Measurements from ENCODE around the gene ZRANB1. TPM values are rescaled to one million over a fixed set of nuclear protein-coding genes. Genes with fewer than 3 reads are reported as not detected.
A peak's percentile ranks its signal among the peaks of the same experiment; 100 is the strongest.

ZRANB1 gene
- total RNA-seq, 1 donor from 2014 or later: 24.5 TPM

- H3K36me3 Mint-ChIP-seq: no peaks in the 10 kb centered on the region
- H3K4me3 Mint-ChIP-seq: no peak overlapping the region
- no peak for DNase-seq (ENCODE audit: extremely low spot score, unreplicated experiment)
Observed at GRCh38 chr10:124899151-124899550, 42.8 kb upstream of the ZRANB1 start.

GRCh38 chr10:124902462-124902861 is 39.5 kb upstream of the ZRANB1 start:
- DNase-seq (ENCODE audit: extremely low spot score, unreplicated experiment): no peak
- H3K4me1 Mint-ChIP-seq (ENCODE audit: unreplicated experiment): peaks cover 14% of the 10 kb centered on the region

More at GRCh38 chr10:124899151-124899550, 42.8 kb upstream of the ZRANB1 start:
- no peaks in the 10 kb centered on the region for H3K27me3 Mint-ChIP-seq
- H3K4me1 Mint-ChIP-seq (ENCODE audit: unreplicated experiment): peaks cover 14% of the 10 kb centered on the region
- H3K9me3 Mint-ChIP-seq: no peaks in the 10 kb centered on the region
- no peak overlapping the region for H3K27ac Mint-ChIP-seq
- TF ChIP-seq, protein P1, sequence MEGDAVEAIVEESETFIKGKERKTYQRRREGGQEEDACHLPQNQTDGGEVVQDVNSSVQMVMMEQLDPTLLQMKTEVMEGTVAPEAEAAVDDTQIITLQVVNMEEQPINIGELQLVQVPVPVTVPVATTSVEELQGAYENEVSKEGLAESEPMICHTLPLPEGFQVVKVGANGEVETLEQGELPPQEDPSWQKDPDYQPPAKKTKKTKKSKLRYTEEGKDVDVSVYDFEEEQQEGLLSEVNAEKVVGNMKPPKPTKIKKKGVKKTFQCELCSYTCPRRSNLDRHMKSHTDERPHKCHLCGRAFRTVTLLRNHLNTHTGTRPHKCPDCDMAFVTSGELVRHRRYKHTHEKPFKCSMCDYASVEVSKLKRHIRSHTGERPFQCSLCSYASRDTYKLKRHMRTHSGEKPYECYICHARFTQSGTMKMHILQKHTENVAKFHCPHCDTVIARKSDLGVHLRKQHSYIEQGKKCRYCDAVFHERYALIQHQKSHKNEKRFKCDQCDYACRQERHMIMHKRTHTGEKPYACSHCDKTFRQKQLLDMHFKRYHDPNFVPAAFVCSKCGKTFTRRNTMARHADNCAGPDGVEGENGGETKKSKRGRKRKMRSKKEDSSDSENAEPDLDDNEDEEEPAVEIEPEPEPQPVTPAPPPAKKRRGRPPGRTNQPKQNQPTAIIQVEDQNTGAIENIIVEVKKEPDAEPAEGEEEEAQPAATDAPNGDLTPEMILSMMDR (conservative IDR thresholded peaks at IDR 0.05): no peak

DNA sequence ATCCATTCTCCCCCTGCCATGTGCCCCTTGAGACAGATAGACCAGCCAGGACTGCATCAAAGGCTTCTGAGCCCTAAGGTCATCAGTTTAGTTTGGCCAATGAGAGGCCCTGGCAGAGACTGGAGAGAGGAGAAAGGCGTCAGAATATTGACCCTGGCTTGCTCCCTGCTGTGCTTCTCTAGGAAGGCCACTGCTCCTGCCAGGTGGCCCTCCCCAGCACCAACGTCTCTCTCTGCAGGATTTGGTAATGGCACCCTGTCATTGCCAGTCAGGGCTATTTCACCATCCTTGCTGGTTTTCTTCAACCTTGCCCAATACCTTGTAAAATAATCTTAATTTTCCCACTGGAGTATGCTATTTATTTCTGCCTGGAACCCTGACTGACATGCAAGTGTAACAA is 38.8 kb upstream of the ZRANB1 start:
- Mint-ChIP-seq H3K27me3 (no peaks in the 10 kb centered on the region), H3K4me3 (no peak overlapping the region), H3K4me1 (ENCODE audit: unreplicated experiment) (peaks cover 14% of the 10 kb centered on the region), H3K27ac (no peak overlapping the region), H3K36me3 (no peaks in the 10 kb centered on the region), H3K9me3 (no peaks in the 10 kb centered on the region)
- TF ChIP-seq, protein P1 (conservative IDR thresholded peaks at IDR 0.05): no peak
- DNase-seq (ENCODE audit: extremely low spot score, unreplicated experiment): peak; percentile 20

More at GRCh38 chr10:124902462-124902861, 39.5 kb upstream of the ZRANB1 start:
- Mint-ChIP-seq H3K27ac (no peak overlapping the region), H3K4me3 (no peak overlapping the region), H3K9me3 (no peaks in the 10 kb centered on the region), H3K36me3 (no peaks in the 10 kb centered on the region), H3K27me3 (no peaks in the 10 kb centered on the region)
- TF ChIP-seq, protein P1 (conservative IDR thresholded peaks at IDR 0.05): no peak

GRCh38 chr10:124904796-124905195 is 37.1 kb upstream of the ZRANB1 start:
- Mint-ChIP-seq H3K4me1 (ENCODE audit: unreplicated experiment) (peaks cover 10% of the 10 kb centered on the region), H3K9me3 (no peaks in the 10 kb centered on the region), H3K27me3 (no peaks in the 10 kb centered on the region), H3K27ac (no peak overlapping the region), H3K36me3 (no peaks in the 10 kb centered on the region), H3K4me3 (no peak overlapping the region)
- DNase-seq (ENCODE audit: extremely low spot score, unreplicated experiment): no peak
- TF ChIP-seq, protein P1 (conservative IDR thresholded peaks at IDR 0.05): no peak

GRCh38 chr10:124906551-124907001 is 35.3 kb upstream of the ZRANB1 start:
- Mint-ChIP-seq H3K27ac (no peak overlapping the region), H3K27me3 (peaks cover 5% of the 10 kb centered on the region), H3K4me3 (no peak overlapping the region), H3K4me1 (ENCODE audit: unreplicated experiment) (peaks cover 10% of the 10 kb centered on the region), H3K9me3 (no peaks in the 10 kb centered on the region), H3K36me3 (no peaks in the 10 kb centered on the region)
- TF ChIP-seq, protein P1 (conservative IDR thresholded peaks at IDR 0.05): no peak
- DNase-seq (ENCODE audit: extremely low spot score, unreplicated experiment): peak; percentile 42

DNA sequence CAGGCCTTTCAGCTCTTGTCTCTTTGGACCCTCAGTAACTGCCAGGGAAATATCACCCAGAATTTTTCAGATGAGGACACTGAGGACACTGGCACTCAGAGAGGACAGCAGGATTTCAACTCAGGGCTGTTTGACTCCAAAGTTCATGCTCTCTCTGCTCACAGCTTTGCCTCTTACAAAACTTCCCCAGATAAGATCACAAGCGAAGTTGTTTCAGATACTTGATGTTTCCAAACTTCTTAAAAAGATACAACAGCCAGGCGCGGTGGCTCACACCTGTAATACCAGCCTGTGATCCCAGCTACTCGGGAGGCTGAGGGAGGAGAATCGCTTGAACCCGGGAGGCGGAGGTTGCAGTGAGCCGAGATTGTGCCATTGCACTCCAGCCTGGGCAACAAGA is 32.4 kb upstream of the ZRANB1 start:
- TF ChIP-seq, protein P1 (conservative IDR thresholded peaks at IDR 0.05): no peak
- Mint-ChIP-seq H3K27ac (no peak overlapping the region), H3K4me1 (ENCODE audit: unreplicated experiment) (no peaks in the 10 kb centered on the region), H3K36me3 (no peaks in the 10 kb centered on the region), H3K4me3 (no peak overlapping the region), H3K9me3 (no peaks in the 10 kb centered on the region), H3K27me3 (peaks cover 15% of the 10 kb centered on the region)
- DNase-seq (ENCODE audit: extremely low spot score, unreplicated experiment): peak; percentile 24
